HuH-7.5 (cell line): Measurements from ENCODE around the gene CR2.
"Not testable (repeated sequence)": the region's sequence is repeated elsewhere in the genome, so short reads cannot be mapped to it uniquely, and the experiment has no call there.

Source experiments
- DNase-seq: peaks from one replicate; pipeline ENCODE4 v3.0.0; 2011; ENCODE audit warnings: low spot score

CR2 gene

DNA sequence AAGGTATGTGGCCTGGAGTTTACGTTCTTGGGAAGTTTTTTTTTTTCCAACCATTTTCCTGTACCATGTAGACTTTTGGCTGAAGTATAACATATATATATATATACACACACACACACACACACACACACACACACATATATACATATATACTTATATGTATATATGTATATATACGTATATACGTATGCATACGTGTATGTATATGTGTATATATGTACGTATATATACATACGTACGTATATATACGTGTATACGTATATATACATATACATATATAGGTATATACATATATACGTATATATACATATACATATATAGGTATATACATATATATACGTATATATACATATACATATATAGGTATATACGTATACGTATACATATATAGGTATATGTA lies 60.8 kb downstream of the CR2 start:
- DNase-seq, result no peak

DNA sequence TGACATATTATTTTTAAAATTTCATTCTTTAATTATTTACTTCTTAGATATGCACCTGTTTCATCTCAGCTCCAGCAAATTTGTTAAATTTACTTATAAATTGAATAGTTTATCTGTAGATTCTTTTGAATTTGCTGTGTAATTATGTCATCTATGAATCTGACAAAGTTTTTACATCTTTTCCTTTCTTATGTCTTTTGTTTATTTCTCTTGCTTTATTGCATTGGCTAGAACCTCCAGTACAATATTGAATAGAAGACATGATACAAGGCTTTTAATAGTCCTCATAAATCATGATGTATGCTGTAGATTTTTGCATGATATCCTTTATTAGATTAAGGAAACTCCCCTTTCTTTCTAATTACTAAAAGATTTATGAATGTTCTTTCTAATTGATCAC lies 62.6 kb downstream of the CR2 start:
- DNase-seq, result no peak

- DNase-seq, result no peak
Measured at GRCh38 chr1:207518608-207519236, 64.6 kb downstream of the CR2 start.

DNA sequence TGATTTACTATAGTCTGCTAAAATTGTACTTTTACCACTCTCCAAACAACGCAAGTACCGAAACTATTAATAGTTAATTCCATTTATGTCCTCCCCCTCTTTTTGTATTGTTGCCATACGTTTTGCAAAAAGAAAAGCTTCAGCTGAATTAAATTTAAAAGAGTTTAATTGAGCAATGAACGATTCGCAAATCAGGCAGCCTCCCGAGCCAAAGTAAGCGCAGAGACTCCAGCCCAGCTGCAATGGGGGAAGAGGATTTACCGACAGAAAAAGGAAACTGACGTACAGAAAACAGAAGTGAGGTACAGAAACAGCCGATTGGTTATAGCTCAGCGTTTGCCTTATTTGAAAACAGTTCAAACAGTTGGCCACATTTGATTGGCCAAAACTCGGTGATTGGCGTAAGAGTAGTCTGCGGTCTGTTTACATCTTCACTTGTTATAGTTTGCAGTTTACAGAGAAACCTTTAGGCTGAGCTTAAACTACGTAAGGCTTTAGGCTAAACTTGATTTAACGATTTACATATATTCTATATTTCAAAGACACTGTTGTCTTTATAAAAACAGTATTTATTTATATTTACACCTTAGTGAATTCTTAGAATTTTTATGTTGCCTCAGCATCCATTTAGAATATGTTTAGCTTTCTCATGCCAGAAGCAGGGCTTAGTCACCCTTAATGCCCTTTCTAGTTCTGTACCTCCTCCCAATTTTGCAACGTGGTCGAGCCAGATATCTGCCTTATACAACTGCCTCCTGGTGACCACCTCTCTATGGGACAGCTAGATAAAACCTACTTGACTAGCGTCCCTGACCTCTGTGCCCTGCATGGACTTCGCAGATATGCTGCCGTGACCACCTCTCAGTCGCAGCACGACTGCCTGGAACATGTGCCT lies 65.6 kb downstream of the CR2 start:
- DNase-seq, result no peak

DNA sequence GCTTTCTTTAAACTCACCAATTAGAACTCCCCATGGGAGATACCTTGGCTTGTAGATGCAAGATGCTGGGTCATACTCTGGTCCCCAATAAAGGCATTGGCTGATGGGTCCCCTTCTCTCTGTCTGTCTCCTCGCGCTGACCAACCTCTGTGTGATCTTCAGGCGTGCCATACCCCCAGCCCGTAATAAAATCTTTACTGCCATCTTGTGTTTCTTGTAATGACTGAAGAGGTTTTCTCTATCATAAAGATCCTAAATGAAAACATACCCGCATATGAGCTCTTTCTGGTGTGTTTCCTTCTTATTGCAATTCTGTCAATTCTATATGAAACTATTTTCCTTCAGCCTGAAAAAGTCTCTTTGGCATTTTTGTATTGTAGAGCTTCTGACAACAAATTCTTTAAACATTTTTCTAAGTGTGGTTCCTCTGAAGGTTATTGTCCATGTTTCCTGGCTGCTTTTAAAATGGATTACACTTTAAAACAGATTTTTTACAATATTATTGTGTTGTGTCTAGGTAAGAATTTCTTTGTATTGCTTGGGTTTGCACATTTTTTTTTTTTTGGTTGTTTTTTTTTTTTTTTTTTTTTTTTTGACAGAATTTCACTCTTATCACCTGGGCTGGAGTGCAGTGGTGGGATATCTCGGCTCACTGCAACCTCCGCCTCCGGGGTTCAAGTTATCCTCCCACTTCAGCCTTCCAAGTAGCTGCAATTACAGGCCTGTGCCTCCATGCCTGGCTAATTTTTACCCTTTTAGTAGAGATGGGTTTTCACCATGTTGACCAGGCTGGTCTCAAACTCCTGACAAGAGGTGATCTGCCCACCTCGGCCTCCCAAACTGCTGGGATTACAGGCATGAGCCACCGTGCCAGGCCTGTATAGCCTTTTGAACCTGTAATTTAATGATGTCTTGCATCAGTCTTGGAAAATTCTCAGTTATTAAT lies 66.5 kb downstream of the CR2 start:
- not testable (repeated sequence) for DNase-seq

- not testable (repeated sequence) for DNase-seq
Measured at GRCh38 chr1:207525239-207525638, 71.1 kb downstream of the CR2 start.

DNA sequence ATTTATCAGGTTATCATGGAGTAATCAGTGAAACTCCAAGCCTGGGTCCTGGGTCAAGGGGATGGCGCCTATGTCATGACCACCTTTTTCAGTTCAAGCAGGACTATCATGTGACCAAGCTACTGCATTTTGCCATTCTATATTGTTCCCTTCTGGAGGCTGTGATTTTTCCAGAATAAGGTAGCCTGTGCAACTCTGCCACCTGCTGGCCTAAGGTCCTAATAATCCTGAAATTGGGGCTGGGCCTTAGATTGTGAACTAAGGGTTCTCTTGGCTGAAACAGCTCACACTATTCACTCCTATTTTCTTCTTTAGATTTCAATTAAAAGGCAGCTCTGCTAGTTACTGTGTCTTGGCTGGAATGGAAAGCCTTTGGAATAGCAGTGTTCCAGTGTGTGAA lies 74.3 kb downstream of the CR2 start:
- DNase-seq, result not testable (repeated sequence)

DNA sequence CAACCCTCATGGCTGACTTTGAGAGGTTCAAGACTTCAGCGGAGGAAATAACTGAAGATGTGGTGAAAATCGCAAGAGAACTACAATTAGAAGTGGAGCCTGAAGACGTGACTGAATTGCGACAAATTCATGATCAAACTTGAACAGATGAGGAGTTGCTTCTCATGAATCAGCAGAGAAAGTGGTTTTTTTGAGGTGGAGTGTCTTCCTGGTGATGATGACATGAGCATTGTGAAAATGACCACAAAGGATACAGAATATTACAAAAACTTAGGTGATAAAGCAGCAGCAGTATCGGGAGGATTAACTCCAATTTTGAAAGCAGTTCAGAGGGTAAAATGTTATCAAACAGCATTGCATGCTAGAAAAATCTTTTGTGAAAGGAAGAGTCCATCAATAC lies 82.1 kb downstream of the CR2 start:
- DNase-seq, result not testable (repeated sequence)
